A549 (cell line): Measurements from ENCODE around the gene NCOA1. TPM values are rescaled to one million over a fixed set of nuclear protein-coding genes. Genes with fewer than 3 reads are reported as not detected.
A peak's percentile ranks its signal among the peaks of the same experiment; 100 is the strongest.

Experiments used
- ATAC-seq, 2 experiments: fragments of 200-7000 bp in 1 of 2; fragments of >200 bp in 1 of 2; cut with Nextera tagmentation in 1 of 2; cut with Tn5 transposase in 1 of 2; 3 replicates each; pipeline versions ENCODE4 v1.8.0 to v1.9.1; 2018 to 2020; ENCODE audit warnings: mild to moderate bottlenecking in 1 of 2, moderate library complexity in 1 of 2
- CTCF ChIA-PET: fragments of 300-600 bp; sonication (Branson Sonifier 250); formaldehyde crosslinking; extraction: SDS; loops from one replicate; lab custom pipeline; 2021; ENCODE audit warnings: antibody characterized with exemption, inconsistent platforms; lab: Yijun Ruan, JAX
- POLR2A ChIA-PET: fragments of 350-600 bp; formaldehyde crosslinking; extraction: SDS; loops from one replicate; lab custom pipeline; 2021; ENCODE audit warnings: antibody characterized with exemption, inconsistent platforms; lab: Yijun Ruan, JAX
- DNase-seq, 2 experiments: peaks; one replicate each; pipeline versions ENCODE4 v3.0.0 to v3.0.0-alpha.2; 2011 to 2016; ENCODE audit warnings: low read depth in 1 of 2, low spot score in 1 of 2
- FAIRE-seq: peaks from 2 replicates; lab custom pipeline; 2011; peaks lifted over from hg19 to GRCh38; lab: Jason Lieb, UNC
- H3K27ac ChIP-seq, 2 experiments: fragments of >200 bp; sonication (Bioruptor Twin); formaldehyde crosslinking; 3 replicates each; pipeline ENCODE4 v1.5.1; 2016 to 2017
- H3K4me1 ChIP-seq: fragments of >200 bp; sonication (Bioruptor Twin); formaldehyde crosslinking; 3 replicates; pipeline ENCODE4 v1.6.1; 2016
- H3K4me2 ChIP-seq: fragments of >200 bp; sonication (Bioruptor Twin); formaldehyde crosslinking; 3 replicates; pipeline ENCODE4 v1.6.1; 2016
- H3K4me3 ChIP-seq: fragments of >200 bp; sonication (Bioruptor Twin); formaldehyde crosslinking; 3 replicates; pipeline ENCODE4 v1.5.1; 2016
- H3K9me3 ChIP-seq: fragments of >200 bp; sonication (Bioruptor Twin); formaldehyde crosslinking; 3 replicates; pipeline ENCODE4 v1.6.1; 2016
- BCL3 ChIP-seq: fragments of >200 bp; sonication (Bioruptor Twin); formaldehyde crosslinking; IDR thresholded peaks from 3 replicates; pipeline ENCODE4 v1.6.1; 2016
- BHLHE40 ChIP-seq: IDR thresholded peaks from 2 replicates; pipeline ENCODE4 v1.6.1; 2012; ENCODE audit warnings: low read depth, low read length, inconsistent platforms
- CBX8 ChIP-seq: fragments of 200-600 bp; sonication (generic); IDR thresholded peaks from 2 replicates; pipeline ENCODE4 v1.6.1; 2016
- CEBPB ChIP-seq, 2 experiments: fragments of >200 bp in 1 of 2; sonication (Bioruptor Twin) in 1 of 2; formaldehyde crosslinking in 1 of 2; IDR thresholded peaks; 2 replicates each; pipeline ENCODE4 v1.6.1; 2012 to 2016
- CHD2 ChIP-seq: fragments of 150-350 bp; IDR thresholded peaks from 2 replicates; pipeline ENCODE4 v1.6.1; 2014; ENCODE audit warnings: low read length; ENCODE audit not compliant: partially characterized antibody
- CTCF ChIP-seq: fragments of >200 bp; sonication (Bioruptor Twin); formaldehyde crosslinking; IDR thresholded peaks from 3 replicates; pipeline ENCODE4 v1.5.1; 2016
- E2F6 ChIP-seq: IDR thresholded peaks from 2 replicates; pipeline ENCODE4 v1.6.1; 2012; ENCODE audit warnings: low read depth, borderline replicate concordance
- FOSB ChIP-seq: fragments of 250-450 bp; sonication (Bioruptor Pico); IDR thresholded peaks from 2 replicates; pipeline ENCODE4 v1.5.0; 2020; ENCODE audit warnings: mild to moderate bottlenecking, moderate library complexity
- HDAC2 ChIP-seq: fragments of 200-600 bp; sonication (generic); IDR thresholded peaks from 2 replicates; pipeline ENCODE4 v1.6.1; 2016
- HEYL ChIP-seq: fragments of 250-450 bp; sonication (Bioruptor Pico); IDR thresholded peaks from 2 replicates; pipeline ENCODE4 v1.8.0; 2021; ENCODE audit warnings: mild to moderate bottlenecking, moderate library complexity
- HOXA7 ChIP-seq: fragments of 250-450 bp; sonication (Bioruptor Pico); IDR thresholded peaks from 2 replicates; pipeline ENCODE4 v1.5.0; 2020; ENCODE audit warnings: mild to moderate bottlenecking, moderate library complexity
- JUN ChIP-seq, 2 experiments: fragments of >200 bp; sonication (Bioruptor Twin); formaldehyde crosslinking; IDR thresholded peaks; 2 replicates in 1 of 2; 3 replicates in 1 of 2; pipeline ENCODE4 v1.6.1; 2016 to 2017
- KDM5A ChIP-seq: fragments of 200-600 bp; sonication (generic); IDR thresholded peaks from 2 replicates; pipeline ENCODE4 v1.6.1; 2016; ENCODE audit warnings: antibody characterized with exemption, mild to moderate bottlenecking
- MAX ChIP-seq: IDR thresholded peaks from 2 replicates; pipeline ENCODE4 v1.6.1; 2012
- MAZ ChIP-seq: fragments of 150-350 bp; IDR thresholded peaks from 2 replicates; pipeline ENCODE4 v1.6.1; 2014; ENCODE audit warnings: antibody characterized with exemption, low read depth, low read length, borderline replicate concordance
- MYC ChIP-seq: IDR thresholded peaks from 2 replicates; pipeline ENCODE4 v1.6.1; 2012; ENCODE audit warnings: mild to moderate bottlenecking, inconsistent platforms, low read length, improper control_type of control experiment, borderline replicate concordance
- PHF8 ChIP-seq: fragments of 200-600 bp; sonication (generic); IDR thresholded peaks from 2 replicates; pipeline ENCODE4 v1.6.1; 2016; ENCODE audit warnings: low read depth, mild to moderate bottlenecking, antibody characterized with exemption, moderate library complexity, borderline replicate concordance
- POLR2A ChIP-seq: IDR thresholded peaks from 2 replicates; pipeline ENCODE4 v1.6.1; 2012; ENCODE audit warnings: mild to moderate bottlenecking, low read length
- RAD21 ChIP-seq, 2 experiments: fragments of >200 bp in 1 of 2; sonication (Bioruptor Twin) in 1 of 2; formaldehyde crosslinking in 1 of 2; IDR thresholded peaks in 1 of 2; conservative IDR thresholded peaks in 1 of 2; 2 replicates in 1 of 2; 3 replicates in 1 of 2; pipeline ENCODE4 v1.6.1; 2012 to 2018; ENCODE audit warnings: inconsistent platforms in 1 of 2
- RCOR1 ChIP-seq: fragments of 150-350 bp; IDR thresholded peaks from 2 replicates; pipeline ENCODE4 v1.6.1; 2014; ENCODE audit warnings: antibody characterized with exemption, low read length, low read depth
- RFX5 ChIP-seq: fragments of 450-650 bp; IDR thresholded peaks from 2 replicates; pipeline ENCODE4 v1.7.1; 2014; ENCODE audit warnings: antibody characterized with exemption, mild to moderate bottlenecking, moderate library complexity
- SMC3 ChIP-seq: fragments of >200 bp; sonication (Bioruptor Twin); formaldehyde crosslinking; IDR thresholded peaks from 3 replicates; pipeline ENCODE4 v1.6.1; 2018; ENCODE audit warnings: inconsistent platforms
- SREBF2 ChIP-seq: fragments of 450-650 bp; IDR thresholded peaks from 2 replicates; pipeline ENCODE4 v1.6.1; 2014; ENCODE audit warnings: mild to moderate bottlenecking, moderate library complexity
- TP53 ChIP-seq: fragments of 250-450 bp; sonication (Bioruptor Pico); IDR thresholded peaks from 2 replicates; pipeline ENCODE4 v1.5.0; 2021; ENCODE audit warnings: mild to moderate bottlenecking, moderate library complexity
- ZFP36 ChIP-seq: fragments of 450-650 bp; IDR thresholded peaks from 2 replicates; pipeline ENCODE4 v1.6.1; 2014; ENCODE audit warnings: borderline replicate concordance; ENCODE audit not compliant: partially characterized antibody
- ZSCAN20 ChIP-seq: fragments of 250-450 bp; sonication (Bioruptor Pico); IDR thresholded peaks from 2 replicates; pipeline ENCODE4 v1.8.0; 2022; ENCODE audit warnings: mild to moderate bottlenecking, moderate library complexity
- WGBS: methylation state at CpG from one replicate; pipeline ENCODE4 v1.1.6; 2017; ENCODE audit errors: missing lambda C conversion rate; 5-methylcytosine and 5-hydroxymethylcytosine counted together
- polyA plus RNA-seq, 4 experiments: library from polyadenylated mRNA; depleted of rRNA in 3 of 4; stranded (reverse); fragments of >200 nt; fragmentation: RNase III in 1 of 4; extraction: RNeasy Plus Mini Kit Qiagen cat#74134 plus additional on column Dnase treatment in 1 of 4; gene quantifications; 2 replicates in 3 of 4; 3 replicates in 1 of 4; pipeline ENCODE4 v1.2.3, GENCODE V29; 2011 to 2017

Gene NCOA1
- polyA plus RNA-seq, 2 of the 4 experiments (the other 2 are of a cell fraction), result 7.6 to 29.9 TPM

GRCh38 chr2:24792542-24792873 lies 301.5 kb downstream of the NCOA1 start:
- ChIA-PET POLR2A (interaction anchor here (0.6 to 2.2 kb wide), 21 partner anchors 9 to 376 kb away, joined by 3 to 17 read pairs (median 4); partner anchors contain the start of genes NCOA1 and POMC), CTCF (interaction anchor here (0.6 to 5.4 kb wide), 22 partner anchors 9 to 561 kb away, joined by 3 to 61 read pairs (median 4); no protein-coding TSS in a partner anchor)
- Histone ChIP-seq H3K4me1 (peaks cover 25% of the 10 kb centered on the region), H3K4me3 (peak overlapping the region; percentile 73), H3K4me2 (peak overlapping the region; percentile 79), H3K9me3 (no peaks in the 10 kb centered on the region), H3K27ac (peak overlapping the region; percentile 93 to 99)
- no peak for TF ChIP-seq HOXA7 (CRISPR knock-in tag)
- TF ChIP-seq HEYL (CRISPR knock-in tag), result no peak
- TF ChIP-seq FOSB (CRISPR knock-in tag), result no peak
- TF ChIP-seq ZFP36, result no peak
- TF ChIP-seq ZSCAN20 (CRISPR knock-in tag), result no peak
- ATAC-seq, result no peak
- WGBS, result 0% methylated on average over 6 of the region's 6 CpGs
- no peak for FAIRE-seq
- DNase-seq, result no peak

DNA sequence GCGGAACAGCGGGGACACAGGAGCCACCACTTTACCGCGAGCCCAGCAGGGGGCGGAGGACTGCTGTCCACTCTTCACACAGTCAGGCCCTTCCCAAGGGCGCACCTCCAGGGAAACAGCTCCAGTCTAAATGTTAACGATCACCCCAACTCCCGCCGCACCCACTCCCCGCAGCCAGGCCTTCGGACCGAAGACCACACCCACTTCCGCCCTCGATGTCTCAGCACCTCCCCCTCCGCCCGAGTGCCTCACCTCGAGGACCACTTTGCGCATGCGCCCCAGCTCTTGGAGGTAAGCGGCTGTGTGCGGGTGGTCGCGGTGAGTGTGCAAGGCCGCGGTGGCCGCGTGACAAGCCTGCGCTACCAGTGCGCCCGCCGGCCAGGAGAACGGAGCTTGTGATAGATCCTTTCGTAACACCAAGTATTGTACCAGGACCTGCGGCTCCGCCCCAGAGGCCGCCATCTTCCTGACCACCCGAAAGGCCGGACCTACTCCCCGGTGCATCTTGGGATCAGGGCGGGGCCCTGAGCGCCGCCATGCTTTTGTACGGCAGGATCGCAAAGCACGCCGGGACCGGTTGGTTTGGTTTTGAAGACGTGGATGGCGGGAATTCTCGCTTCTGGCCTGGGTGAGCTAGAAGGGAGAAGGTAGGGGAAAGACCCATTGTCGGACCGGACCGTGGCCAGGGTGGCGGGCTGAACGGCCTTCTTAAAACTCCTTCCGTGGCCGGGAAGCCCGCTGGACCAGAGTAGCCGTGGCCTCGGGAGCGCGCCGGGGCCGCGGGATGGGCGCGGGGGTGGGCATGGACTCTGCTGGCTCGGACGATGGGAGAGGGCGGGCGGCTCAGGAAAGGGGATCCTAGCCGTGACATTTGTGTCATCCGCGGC lies 302.1 kb downstream of the NCOA1 start, which contains the start of the genes CENPO and PTRHD1:
Gene CENPO (plus strand): TSS at position 552 of the 887 bp plus-strand sequence. CDS start 495 bp downstream, outside the sequence.
Gene PTRHD1 (minus strand): TSS at position 518 of the 887 bp plus-strand sequence. CDS start 14 bp downstream, at position 504.
- WGBS, result under 1% methylated on average over 70 of the region's 74 CpGs
- TF ChIP-seq SMC3, result peak; percentile 77
- peak; percentile 72 for TF ChIP-seq MAX
- no peak for TF ChIP-seq BHLHE40
- peak; percentile 90 for TF ChIP-seq POLR2A
- peak; percentile 65; the same call in 1 of the 2 replicates for TF ChIP-seq TP53
- TF ChIP-seq HDAC2, result peak; percentile 73; the same call in 1 of the 2 replicates
- TF ChIP-seq KDM5A, result peak; percentile 78
- peak; percentile 65 to 89; a peak in 4 of 5 replicates for TF ChIP-seq JUN (IDR thresholded peaks at IDR 0.05)
- peak; percentile 23; the same call in 1 of the 2 replicates for TF ChIP-seq RFX5
- TF ChIP-seq CBX8, result no peak
- TF ChIP-seq CHD2, result no peak
- peak; percentile 53; the same call in 1 of the 2 replicates for TF ChIP-seq MYC
- no peak for TF ChIP-seq SREBF2
- TF ChIP-seq PHF8, result peak; percentile 90
- peak; percentile 56 to 72 for TF ChIP-seq RAD21 (conservative IDR thresholded peaks at IDR 0.05 in 1 of 2, IDR thresholded peaks at IDR 0.05 in 1 of 2)
- TF ChIP-seq CTCF, result peak; percentile 68
- peak; percentile 84 for TF ChIP-seq E2F6
- TF ChIP-seq BCL3, result peak; percentile 69; the same call in 1 of the 3 replicates
- no peak for TF ChIP-seq RCOR1
- peak; percentile 45; the same call in 1 of the 2 replicates for TF ChIP-seq MAZ
- TF ChIP-seq CEBPB (IDR thresholded peaks at IDR 0.05), result no peak; a peak in 1 of 4 replicates
- POLR2A ChIA-PET, result interaction anchor here (0.6 to 2.2 kb wide), 20 partner anchors 10 to 375 kb away, joined by 3 to 17 read pairs (median 4); partner anchors contain the start of genes NCOA1 and POMC
- DNase-seq (peak; percentile 96 to 99), FAIRE-seq (no peak), ATAC-seq (peak; percentile 91 to 95)
- peak within 1 kb of the TSS; percentile 93 to 99 for H3K27ac ChIP-seq
- peak within 1 kb of the TSS; percentile 87 for H3K4me2 ChIP-seq
- H3K4me1 ChIP-seq, result peaks cover 25% of the 10 kb centered on the region
- CTCF ChIA-PET, result interaction anchor here (0.5 to 5.4 kb wide), 23 partner anchors 9 to 562 kb away, joined by 3 to 61 read pairs (median 4); no protein-coding TSS in a partner anchor
- peak within 1 kb of the TSS; percentile 73 for H3K4me3 ChIP-seq
- H3K9me3 ChIP-seq, result no peaks in the 10 kb centered on the region
